K562 (cell line): ENCODE measurements around the gene RALA. TPM values are rescaled to one million over a fixed set of nuclear protein-coding genes. Genes with fewer than 3 reads are reported as not detected.

Experiments
- L3MBTL2 ChIP-seq: fragments of 450-650 bp; IDR thresholded peaks from 2 replicates; pipeline ENCODE4 v1.6.1; 2016; ENCODE audit warnings: mild to moderate bottlenecking, moderate library complexity
- NR4A1 ChIP-seq, 2 experiments: fragments of 250-450 bp in 1 of 2; fragments of 450-650 bp in 1 of 2; sonication (Bioruptor Pico) in 1 of 2; IDR thresholded peaks; 2 replicates each; pipeline versions ENCODE4 v1.4.0 to v1.6.1; 2016 to 2020; ENCODE audit warnings: mild to moderate bottlenecking in 2 of 2, missing compliant biosample characterization in 1 of 2, missing genetic modification characterization in 1 of 2, moderate library complexity in 1 of 2
- polyA plus RNA-seq, 8 experiments: library from polyadenylated mRNA; depleted of rRNA in 4 of 8; stranded (reverse) in 5 of 8; unstranded in 3 of 8; fragments of >200 nt; fragmentation: Nextera tagmentation in 2 of 8; fragmentation: Illumina TruSeq in 1 of 8; extraction: Ambion mirVana in 2 of 8; extraction: Trizol in 1 of 8; gene quantifications; 2 replicates each; pipeline versions ENCODE4 v1.2.1 to v1.2.3, GENCODE V29; 2011 to 2014; ENCODE audit warnings: inconsistent platforms in 1 of 8, missing spikeins in 1 of 8
- total RNA-seq, 7 experiments: library from RNA; depleted of rRNA in 6 of 7; stranded (reverse); fragments of >200 nt in 6 of 7; fragmentation: Illumina TruSeq in 2 of 7; extraction: Trizol in 2 of 7; gene quantifications; 2 replicates each; pipeline versions ENCODE4 v1.2.1 to v1.2.3, GENCODE V29; 2011 to 2021; ENCODE audit warnings: low replicate concordance in 1 of 7
- TF ChIP-seq, protein P1 (sequence below): fragments of 450-650 bp; IDR thresholded peaks from 2 replicates; pipeline ENCODE4 v1.6.1; 2016; ENCODE audit warnings: mild to moderate bottlenecking, moderate library complexity
- TF ChIP-seq, protein P2 (sequence below): fragments of 200-800 bp; sonication (Bioruptor generic); IDR thresholded peaks from 2 replicates; pipeline ENCODE4 v1.6.1; 2017; ENCODE audit warnings: missing genetic modification characterization, missing compliant biosample characterization
- TF ChIP-seq, protein P3 (sequence below), 3 experiments: fragments of 200-800 bp in 1 of 3; fragments of 250-450 bp in 1 of 3; fragments of 450-650 bp in 1 of 3; sonication (Bioruptor Pico) in 1 of 3; sonication (Bioruptor generic) in 1 of 3; formaldehyde crosslinking in 1 of 3; IDR thresholded peaks; 2 replicates each; pipeline versions ENCODE4 v1.6.1 to v1.8.0; 2016 to 2022; ENCODE audit warnings: mild to moderate bottlenecking in 2 of 3, missing genetic modification characterization in 2 of 3, missing compliant biosample characterization in 1 of 3, moderate library complexity in 1 of 3
- TF ChIP-seq, protein P4 (sequence below): sonication (generic); formaldehyde crosslinking; IDR thresholded peaks from 2 replicates; pipeline ENCODE4 v1.5.0; 2020; ENCODE audit warnings: missing genetic modification reagents

The RALA gene
- total and polyA plus RNA-seq, 9 of the 15 experiments (the other 6 are each of a cell fraction or from before 2014, with no cell fraction given) = 7.2 to 28.0 (median 25.7) TPM

DNA sequence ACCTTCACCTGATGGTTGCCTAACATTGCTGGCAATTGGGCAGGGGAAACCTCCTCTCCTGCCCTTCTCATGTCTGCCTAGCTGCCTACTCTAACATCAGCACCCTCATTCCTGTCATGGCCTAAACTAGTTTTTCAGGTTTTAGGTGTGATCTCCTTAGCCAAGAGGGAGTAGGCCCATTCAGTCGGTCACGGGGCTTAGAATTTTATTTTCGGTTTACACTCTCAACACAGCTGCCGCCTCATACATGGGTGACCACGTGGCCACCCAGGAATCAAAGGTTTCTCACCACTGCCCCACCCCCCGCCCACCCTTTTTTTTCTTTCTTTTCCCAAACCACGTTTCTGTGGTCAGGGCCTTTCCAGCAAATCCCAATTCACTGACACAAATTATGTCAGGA is 97.2 kb downstream of the RALA start (continued):
- TF ChIP-seq, protein P1, sequence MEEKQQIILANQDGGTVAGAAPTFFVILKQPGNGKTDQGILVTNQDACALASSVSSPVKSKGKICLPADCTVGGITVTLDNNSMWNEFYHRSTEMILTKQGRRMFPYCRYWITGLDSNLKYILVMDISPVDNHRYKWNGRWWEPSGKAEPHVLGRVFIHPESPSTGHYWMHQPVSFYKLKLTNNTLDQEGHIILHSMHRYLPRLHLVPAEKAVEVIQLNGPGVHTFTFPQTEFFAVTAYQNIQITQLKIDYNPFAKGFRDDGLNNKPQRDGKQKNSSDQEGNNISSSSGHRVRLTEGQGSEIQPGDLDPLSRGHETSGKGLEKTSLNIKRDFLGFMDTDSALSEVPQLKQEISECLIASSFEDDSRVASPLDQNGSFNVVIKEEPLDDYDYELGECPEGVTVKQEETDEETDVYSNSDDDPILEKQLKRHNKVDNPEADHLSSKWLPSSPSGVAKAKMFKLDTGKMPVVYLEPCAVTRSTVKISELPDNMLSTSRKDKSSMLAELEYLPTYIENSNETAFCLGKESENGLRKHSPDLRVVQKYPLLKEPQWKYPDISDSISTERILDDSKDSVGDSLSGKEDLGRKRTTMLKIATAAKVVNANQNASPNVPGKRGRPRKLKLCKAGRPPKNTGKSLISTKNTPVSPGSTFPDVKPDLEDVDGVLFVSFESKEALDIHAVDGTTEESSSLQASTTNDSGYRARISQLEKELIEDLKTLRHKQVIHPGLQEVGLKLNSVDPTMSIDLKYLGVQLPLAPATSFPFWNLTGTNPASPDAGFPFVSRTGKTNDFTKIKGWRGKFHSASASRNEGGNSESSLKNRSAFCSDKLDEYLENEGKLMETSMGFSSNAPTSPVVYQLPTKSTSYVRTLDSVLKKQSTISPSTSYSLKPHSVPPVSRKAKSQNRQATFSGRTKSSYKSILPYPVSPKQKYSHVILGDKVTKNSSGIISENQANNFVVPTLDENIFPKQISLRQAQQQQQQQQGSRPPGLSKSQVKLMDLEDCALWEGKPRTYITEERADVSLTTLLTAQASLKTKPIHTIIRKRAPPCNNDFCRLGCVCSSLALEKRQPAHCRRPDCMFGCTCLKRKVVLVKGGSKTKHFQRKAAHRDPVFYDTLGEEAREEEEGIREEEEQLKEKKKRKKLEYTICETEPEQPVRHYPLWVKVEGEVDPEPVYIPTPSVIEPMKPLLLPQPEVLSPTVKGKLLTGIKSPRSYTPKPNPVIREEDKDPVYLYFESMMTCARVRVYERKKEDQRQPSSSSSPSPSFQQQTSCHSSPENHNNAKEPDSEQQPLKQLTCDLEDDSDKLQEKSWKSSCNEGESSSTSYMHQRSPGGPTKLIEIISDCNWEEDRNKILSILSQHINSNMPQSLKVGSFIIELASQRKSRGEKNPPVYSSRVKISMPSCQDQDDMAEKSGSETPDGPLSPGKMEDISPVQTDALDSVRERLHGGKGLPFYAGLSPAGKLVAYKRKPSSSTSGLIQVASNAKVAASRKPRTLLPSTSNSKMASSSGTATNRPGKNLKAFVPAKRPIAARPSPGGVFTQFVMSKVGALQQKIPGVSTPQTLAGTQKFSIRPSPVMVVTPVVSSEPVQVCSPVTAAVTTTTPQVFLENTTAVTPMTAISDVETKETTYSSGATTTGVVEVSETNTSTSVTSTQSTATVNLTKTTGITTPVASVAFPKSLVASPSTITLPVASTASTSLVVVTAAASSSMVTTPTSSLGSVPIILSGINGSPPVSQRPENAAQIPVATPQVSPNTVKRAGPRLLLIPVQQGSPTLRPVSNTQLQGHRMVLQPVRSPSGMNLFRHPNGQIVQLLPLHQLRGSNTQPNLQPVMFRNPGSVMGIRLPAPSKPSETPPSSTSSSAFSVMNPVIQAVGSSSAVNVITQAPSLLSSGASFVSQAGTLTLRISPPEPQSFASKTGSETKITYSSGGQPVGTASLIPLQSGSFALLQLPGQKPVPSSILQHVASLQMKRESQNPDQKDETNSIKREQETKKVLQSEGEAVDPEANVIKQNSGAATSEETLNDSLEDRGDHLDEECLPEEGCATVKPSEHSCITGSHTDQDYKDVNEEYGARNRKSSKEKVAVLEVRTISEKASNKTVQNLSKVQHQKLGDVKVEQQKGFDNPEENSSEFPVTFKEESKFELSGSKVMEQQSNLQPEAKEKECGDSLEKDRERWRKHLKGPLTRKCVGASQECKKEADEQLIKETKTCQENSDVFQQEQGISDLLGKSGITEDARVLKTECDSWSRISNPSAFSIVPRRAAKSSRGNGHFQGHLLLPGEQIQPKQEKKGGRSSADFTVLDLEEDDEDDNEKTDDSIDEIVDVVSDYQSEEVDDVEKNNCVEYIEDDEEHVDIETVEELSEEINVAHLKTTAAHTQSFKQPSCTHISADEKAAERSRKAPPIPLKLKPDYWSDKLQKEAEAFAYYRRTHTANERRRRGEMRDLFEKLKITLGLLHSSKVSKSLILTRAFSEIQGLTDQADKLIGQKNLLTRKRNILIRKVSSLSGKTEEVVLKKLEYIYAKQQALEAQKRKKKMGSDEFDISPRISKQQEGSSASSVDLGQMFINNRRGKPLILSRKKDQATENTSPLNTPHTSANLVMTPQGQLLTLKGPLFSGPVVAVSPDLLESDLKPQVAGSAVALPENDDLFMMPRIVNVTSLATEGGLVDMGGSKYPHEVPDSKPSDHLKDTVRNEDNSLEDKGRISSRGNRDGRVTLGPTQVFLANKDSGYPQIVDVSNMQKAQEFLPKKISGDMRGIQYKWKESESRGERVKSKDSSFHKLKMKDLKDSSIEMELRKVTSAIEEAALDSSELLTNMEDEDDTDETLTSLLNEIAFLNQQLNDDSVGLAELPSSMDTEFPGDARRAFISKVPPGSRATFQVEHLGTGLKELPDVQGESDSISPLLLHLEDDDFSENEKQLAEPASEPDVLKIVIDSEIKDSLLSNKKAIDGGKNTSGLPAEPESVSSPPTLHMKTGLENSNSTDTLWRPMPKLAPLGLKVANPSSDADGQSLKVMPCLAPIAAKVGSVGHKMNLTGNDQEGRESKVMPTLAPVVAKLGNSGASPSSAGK = peak; percentile 64
- TF ChIP-seq, protein P2, sequence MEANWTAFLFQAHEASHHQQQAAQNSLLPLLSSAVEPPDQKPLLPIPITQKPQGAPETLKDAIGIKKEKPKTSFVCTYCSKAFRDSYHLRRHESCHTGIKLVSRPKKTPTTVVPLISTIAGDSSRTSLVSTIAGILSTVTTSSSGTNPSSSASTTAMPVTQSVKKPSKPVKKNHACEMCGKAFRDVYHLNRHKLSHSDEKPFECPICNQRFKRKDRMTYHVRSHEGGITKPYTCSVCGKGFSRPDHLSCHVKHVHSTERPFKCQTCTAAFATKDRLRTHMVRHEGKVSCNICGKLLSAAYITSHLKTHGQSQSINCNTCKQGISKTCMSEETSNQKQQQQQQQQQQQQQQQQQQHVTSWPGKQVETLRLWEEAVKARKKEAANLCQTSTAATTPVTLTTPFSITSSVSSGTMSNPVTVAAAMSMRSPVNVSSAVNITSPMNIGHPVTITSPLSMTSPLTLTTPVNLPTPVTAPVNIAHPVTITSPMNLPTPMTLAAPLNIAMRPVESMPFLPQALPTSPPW = peak; percentile 37; the same call in 1 of the 2 replicates
- TF ChIP-seq, protein P3, sequence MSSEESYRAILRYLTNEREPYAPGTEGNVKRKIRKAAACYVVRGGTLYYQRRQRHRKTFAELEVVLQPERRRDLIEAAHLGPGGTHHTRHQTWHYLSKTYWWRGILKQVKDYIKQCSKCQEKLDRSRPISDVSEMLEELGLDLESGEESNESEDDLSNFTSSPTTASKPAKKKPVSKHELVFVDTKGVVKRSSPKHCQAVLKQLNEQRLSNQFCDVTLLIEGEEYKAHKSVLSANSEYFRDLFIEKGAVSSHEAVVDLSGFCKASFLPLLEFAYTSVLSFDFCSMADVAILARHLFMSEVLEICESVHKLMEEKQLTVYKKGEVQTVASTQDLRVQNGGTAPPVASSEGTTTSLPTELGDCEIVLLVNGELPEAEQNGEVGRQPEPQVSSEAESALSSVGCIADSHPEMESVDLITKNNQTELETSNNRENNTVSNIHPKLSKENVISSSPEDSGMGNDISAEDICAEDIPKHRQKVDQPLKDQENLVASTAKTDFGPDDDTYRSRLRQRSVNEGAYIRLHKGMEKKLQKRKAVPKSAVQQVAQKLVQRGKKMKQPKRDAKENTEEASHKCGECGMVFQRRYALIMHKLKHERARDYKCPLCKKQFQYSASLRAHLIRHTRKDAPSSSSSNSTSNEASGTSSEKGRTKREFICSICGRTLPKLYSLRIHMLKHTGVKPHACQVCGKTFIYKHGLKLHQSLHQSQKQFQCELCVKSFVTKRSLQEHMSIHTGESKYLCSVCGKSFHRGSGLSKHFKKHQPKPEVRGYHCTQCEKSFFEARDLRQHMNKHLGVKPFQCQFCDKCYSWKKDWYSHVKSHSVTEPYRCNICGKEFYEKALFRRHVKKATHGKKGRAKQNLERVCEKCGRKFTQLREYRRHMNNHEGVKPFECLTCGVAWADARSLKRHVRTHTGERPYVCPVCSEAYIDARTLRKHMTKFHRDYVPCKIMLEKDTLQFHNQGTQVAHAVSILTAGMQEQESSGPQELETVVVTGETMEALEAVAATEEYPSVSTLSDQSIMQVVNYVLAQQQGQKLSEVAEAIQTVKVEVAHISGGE (CRISPR knock-in tag; IDR thresholded peaks at IDR 0.05) = peak in 1 of 3 experiments; percentile 39; a peak in 1 of 6 replicates
- TF ChIP-seq, protein P4, sequence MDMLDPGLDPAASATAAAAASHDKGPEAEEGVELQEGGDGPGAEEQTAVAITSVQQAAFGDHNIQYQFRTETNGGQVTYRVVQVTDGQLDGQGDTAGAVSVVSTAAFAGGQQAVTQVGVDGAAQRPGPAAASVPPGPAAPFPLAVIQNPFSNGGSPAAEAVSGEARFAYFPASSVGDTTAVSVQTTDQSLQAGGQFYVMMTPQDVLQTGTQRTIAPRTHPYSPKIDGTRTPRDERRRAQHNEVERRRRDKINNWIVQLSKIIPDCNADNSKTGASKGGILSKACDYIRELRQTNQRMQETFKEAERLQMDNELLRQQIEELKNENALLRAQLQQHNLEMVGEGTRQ = peak; percentile 50
- TF ChIP-seq L3MBTL2 = peak; percentile 75
- no peak for TF ChIP-seq NR4A1 (CRISPR knock-in tag; IDR thresholded peaks at IDR 0.05)
- 0 out of 2 replicates have a peak, but pooled peaks have one; percentile 34 for TF ChIP-seq NR4A1 (tag; IDR thresholded peaks at IDR 0.05)
